RWPE1 (cell line): ENCODE results near the gene ZNF329.

Source experiments
- CTCF ChIA-PET: fragments of 350-600 bp; sonication (Branson Sonifier 250); formaldehyde crosslinking; extraction: SDS; loops from one replicate; lab custom pipeline; 2021; lab: Yijun Ruan, JAX
- POLR2A ChIA-PET: fragments of 400-600 bp; formaldehyde crosslinking; extraction: SDS; loops from one replicate; lab custom pipeline; 2020; ENCODE audit warnings: antibody characterized with exemption; ENCODE audit not compliant: low non-redundant PET; lab: Yijun Ruan, JAX
- DNase-seq: peaks from one replicate; pipeline ENCODE4 v3.0.0; 2012; ENCODE audit warnings: low spot score
- H3K27ac ChIP-seq: fragments of 450-650 bp; 2 replicates; pipeline ENCODE4 v1.5.1; 2017
- TF ChIP-seq, protein P1 (sequence below): fragments of 450-650 bp; conservative IDR thresholded peaks from 2 replicates; pipeline ENCODE4 v1.5.1; 2017; ENCODE audit warnings: low read depth, mild to moderate bottlenecking

Gene ZNF329

DNA sequence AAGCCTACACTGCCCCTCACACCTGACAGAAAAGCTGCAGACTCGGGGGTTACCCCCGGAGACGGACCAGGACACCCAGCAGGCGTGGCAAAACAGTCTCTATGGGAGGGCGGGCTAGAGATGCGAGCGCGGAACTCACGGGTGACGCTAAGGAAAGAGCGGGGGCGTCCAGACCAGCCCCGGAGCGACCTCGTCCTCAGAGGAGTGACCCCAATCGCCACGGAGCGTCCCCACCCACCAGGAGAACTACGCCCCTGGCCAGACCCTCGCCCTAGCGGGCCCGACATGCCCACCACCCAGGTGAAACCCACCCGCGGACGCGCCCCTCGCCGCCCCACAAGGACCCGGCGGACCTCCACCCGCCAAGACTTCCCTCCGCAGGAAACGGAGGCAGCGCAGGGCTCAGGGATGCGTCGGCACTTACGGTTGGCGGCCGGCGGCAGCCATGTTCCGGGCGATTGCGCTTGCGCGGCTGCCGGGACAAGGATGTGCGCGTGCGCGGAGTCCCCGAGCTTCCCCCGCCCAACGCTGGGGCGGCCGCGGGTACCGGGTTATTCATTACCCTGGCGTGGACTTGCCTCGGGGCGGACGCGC lies at the start of gene ZNF329:
Gene ZNF329, minus strand, starts transcription at position 462 of the 594 bp plus-strand sequence. CDS start 21,286 bp downstream, outside the sequence.
- ChIA-PET CTCF (no interaction called here), POLR2A (no interaction called here)
- peak within 1 kb of the TSS; percentile 77 for H3K27ac ChIP-seq
- peak; percentile 96 for DNase-seq
- TF ChIP-seq, protein P1, sequence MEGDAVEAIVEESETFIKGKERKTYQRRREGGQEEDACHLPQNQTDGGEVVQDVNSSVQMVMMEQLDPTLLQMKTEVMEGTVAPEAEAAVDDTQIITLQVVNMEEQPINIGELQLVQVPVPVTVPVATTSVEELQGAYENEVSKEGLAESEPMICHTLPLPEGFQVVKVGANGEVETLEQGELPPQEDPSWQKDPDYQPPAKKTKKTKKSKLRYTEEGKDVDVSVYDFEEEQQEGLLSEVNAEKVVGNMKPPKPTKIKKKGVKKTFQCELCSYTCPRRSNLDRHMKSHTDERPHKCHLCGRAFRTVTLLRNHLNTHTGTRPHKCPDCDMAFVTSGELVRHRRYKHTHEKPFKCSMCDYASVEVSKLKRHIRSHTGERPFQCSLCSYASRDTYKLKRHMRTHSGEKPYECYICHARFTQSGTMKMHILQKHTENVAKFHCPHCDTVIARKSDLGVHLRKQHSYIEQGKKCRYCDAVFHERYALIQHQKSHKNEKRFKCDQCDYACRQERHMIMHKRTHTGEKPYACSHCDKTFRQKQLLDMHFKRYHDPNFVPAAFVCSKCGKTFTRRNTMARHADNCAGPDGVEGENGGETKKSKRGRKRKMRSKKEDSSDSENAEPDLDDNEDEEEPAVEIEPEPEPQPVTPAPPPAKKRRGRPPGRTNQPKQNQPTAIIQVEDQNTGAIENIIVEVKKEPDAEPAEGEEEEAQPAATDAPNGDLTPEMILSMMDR = no peak

DNA sequence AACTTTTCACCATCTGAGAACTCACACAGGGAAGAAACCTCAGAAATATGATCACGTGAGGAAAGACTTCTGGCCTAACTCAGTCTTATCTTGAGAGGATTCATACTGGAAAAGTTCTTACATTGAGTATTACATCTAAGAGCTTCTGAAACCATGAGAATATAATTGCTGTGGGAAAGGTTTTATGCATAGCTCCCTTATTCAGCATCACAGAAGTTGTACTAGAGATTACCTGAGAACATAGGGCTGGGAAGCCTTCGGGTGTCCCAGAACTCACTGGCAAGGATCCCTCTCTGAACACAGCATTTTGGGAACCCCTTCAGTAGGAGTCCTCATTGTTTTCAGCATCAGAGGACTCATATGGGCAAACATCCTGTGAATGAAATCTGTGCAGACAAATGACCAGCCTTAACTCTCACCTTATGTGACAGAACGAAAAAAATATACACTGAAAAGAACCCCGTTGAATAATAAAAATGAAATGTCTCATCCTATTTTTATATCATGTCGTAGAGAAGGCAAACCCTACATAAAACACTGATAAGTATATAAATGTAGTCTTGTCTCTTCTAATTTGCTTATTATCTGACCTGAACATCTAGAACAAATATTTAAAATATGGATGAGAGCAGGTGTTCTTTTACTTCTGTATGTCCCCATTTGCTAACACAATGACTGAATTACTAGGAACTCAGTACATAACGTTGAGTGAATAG lies 46.5 kb upstream of the ZNF329 start:
- H3K27ac ChIP-seq = no peak overlapping the region
- TF ChIP-seq, protein P1 = no peak
- DNase-seq = no peak
- ChIA-PET POLR2A (no interaction called here), CTCF (no interaction called here)

DNA sequence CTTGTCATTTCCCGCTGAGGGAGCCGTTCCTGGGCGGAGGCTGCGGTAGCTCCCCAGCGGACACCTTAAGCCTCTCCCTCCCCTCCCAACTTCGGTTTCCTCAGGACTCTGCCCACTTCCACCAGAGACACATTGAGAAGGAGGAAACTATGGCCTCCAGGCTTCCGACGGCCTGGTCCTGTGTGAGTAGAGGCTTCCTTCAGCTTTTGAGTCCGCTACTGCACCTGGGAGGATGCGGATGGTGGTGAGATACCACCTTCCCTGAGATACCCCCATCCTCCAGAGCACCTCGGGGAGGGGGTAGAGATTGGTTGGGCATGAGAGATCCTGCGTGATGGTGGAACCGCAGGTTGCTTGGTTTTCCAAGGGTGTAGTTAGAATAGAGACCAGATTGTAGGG lies 33.2 kb upstream of the ZNF329 start:
- DNase-seq = no peak
- TF ChIP-seq, protein P1 = no peak
- peak overlapping the region; percentile 98 for H3K27ac ChIP-seq
- ChIA-PET POLR2A (interaction anchor here (0.8 to 1.2 kb wide), 3 partner anchors 23 to 794 kb away, joined by 3 to 11 read pairs (median 3); partner anchors contain the start of genes ZNF544 and ZNF548), CTCF (no interaction called here)

DNA sequence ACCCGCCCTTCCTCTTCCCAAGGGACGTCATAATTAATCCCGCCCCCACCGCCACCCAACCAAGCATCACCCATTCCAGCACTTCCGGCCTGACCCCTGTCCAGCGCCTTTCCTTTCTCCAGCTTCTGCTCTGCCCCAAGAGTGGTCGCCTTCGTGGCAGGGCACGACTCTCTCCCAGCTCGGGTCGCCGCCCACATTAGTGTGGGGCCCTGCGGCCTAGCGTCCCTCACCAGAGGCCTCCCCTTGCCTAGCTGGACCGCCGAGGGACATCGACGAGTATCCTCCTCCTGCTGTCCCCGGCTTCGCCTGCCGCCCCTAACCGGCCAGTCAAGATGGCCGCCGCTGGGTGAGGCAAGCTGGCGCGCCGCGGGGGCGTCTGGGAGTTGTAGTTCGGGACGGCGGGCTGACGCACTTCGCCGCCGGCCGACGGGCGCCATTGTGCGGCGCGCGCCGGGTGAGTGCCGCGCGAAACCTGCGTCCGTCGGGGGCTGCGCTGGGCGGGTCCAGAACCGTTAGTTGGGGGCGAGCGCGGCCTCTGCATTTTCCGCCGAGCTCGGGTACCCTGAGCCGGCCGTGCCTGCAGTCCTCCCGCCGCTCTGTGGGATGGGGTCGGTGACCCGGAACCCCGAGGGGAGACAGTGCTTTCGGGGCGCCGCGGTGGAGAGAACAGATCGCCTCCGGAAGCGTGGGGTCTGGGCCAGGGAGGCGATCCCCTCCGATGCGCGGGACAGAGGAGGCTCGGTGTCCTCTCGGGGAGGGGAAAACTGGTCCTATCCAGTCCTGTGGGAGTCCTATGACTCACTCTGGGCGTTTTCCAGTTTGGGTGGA lies 32.6 kb upstream of the ZNF329 start, which contains the start of gene ZNF274:
Gene ZNF274, plus strand, starts transcription at position 73 of the 828 bp plus-strand sequence. CDS start 905 bp downstream, outside the sequence.
- POLR2A ChIA-PET = interaction anchor here (0.6 to 1.2 kb wide), 5 partner anchors 10 to 794 kb away, joined by 3 to 11 read pairs (median 8); partner anchors contain the start of genes ZNF418, ZNF544 and ZNF548
- TF ChIP-seq, protein P1 = no peak
- CTCF ChIA-PET = no interaction called here
- peak; percentile 91 for DNase-seq
- H3K27ac ChIP-seq = peak within 1 kb of the TSS; percentile 98

DNA sequence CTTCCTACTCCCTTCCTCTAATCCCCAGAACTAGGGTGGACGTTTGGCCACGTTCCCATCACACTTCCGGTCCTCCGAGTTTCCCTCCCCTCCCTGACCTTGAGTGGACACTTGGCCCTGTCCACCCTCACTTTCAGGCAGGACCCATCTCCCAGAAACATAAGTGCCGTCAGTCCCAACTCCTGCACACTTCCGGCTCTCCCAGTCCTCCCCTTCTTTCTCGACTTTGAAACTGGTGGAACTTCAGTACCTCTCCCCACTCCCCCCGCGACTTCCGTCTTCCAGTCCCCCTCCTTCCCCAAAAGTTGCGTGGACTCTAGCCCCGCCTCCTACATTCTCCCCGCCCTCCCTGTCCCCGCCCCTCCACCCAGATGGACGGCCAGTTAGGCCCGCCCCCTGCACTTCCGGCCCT lies 32.0 kb upstream of the ZNF329 start:
- ChIA-PET CTCF (interaction anchor here (0.6 kb wide), 1 partner anchor 168 kb away, joined by 3 read pairs; no protein-coding TSS in a partner anchor), POLR2A (interaction anchor here (0.6 to 0.8 kb wide), 2 partner anchors 9 to 247 kb away, joined by 8 to 9 read pairs; partner anchors contain the start of gene ZNF418)
- TF ChIP-seq, protein P1 = no peak
- DNase-seq = peak; percentile 96
- peak overlapping the region; percentile 98 for H3K27ac ChIP-seq
